K562 (cell line): Measurements from ENCODE around the gene DHRS4L2. TPM values are rescaled to one million over a fixed set of nuclear protein-coding genes. Genes with fewer than 3 reads are reported as not detected.

Experiments used
- ATAC-seq: fragments of 200-7000 bp; cut with Tn5 transposase; 3 replicates; pipeline ENCODE4 v1.9.1; 2020; ENCODE audit warnings: moderate library complexity
- BruUV-seq: library from RNA; stranded (reverse); fragments of 400-500 nt; replicated peaks from 2 replicates; lab custom pipeline; 2021; lab: Mats Ljungman, UMichigan
- CTCF ChIA-PET: fragments of 300-600 bp; formaldehyde crosslinking; extraction: SDS; loops from one replicate; lab custom pipeline; 2021; ENCODE audit warnings: low intra/inter-chr PET ratio; lab: Yijun Ruan, JAX
- POLR2A ChIA-PET: fragments of 300-600, 350-650 bp; sonication (Branson Sonifier 250); formaldehyde crosslinking; extraction: SDS; loops from one replicate; lab custom pipeline; 2021; ENCODE audit warnings: antibody characterized with exemption, inconsistent platforms; lab: Yijun Ruan, JAX
- DNase-seq, 4 experiments: peaks; one replicate each; pipeline versions ENCODE4 v3.0.0 to v3.0.0-alpha.2; 2011 to 2018; ENCODE audit warnings: low spot score in 3 of 4, mixed read lengths in 3 of 4; ENCODE audit errors: extremely low read depth in 1 of 4
- FAIRE-seq: peaks from 2 replicates; lab custom pipeline; 2011; peaks lifted over from hg19 to GRCh38; lab: Jason Lieb, UNC
- H2AFZ ChIP-seq: 2 replicates; pipeline ENCODE4 v1.6.0; 2011; ENCODE audit warnings: low read depth, low read length, control low read depth, inconsistent platforms
- H3K27ac ChIP-seq: fragments of 200-600 bp; 3 replicates; pipeline ENCODE4 v1.8.0; 2011; ENCODE audit warnings: low read depth, mild to moderate bottlenecking, control low read depth, inconsistent platforms, low read length, moderate library complexity, mixed read lengths; ENCODE audit errors: extremely low read depth
- H3K27me3 ChIP-seq, 2 experiments: fragments of 300-600 bp in 1 of 2; 2 replicates in 1 of 2; 3 replicates in 1 of 2; pipeline versions ENCODE4 v1.6.0 to v1.8.0; 2011; ENCODE audit warnings: inconsistent platforms in 2 of 2, low read length in 2 of 2, mild to moderate bottlenecking in 1 of 2, mixed read lengths in 1 of 2, moderate library complexity in 1 of 2; ENCODE audit not compliant: control insufficient read depth in 2 of 2, insufficient read depth in 2 of 2
- H3K36me3 ChIP-seq: fragments of 300-600 bp; 3 replicates; pipeline ENCODE4 v1.8.0; 2011; ENCODE audit warnings: mild to moderate bottlenecking, low read length, inconsistent platforms; ENCODE audit not compliant: control insufficient read depth, insufficient read depth
- H3K4me1 ChIP-seq, 2 experiments: fragments of 200-600 bp in 1 of 2; replicated peaks in 1 of 2; 2 replicates in 1 of 2; 3 replicates in 1 of 2; pipeline versions ENCODE4 v1.5.1 to v1.8.0; 2011; ENCODE audit warnings: inconsistent platforms in 2 of 2, low read length in 2 of 2, mild to moderate bottlenecking in 1 of 2, mixed read lengths in 1 of 2, moderate library complexity in 1 of 2; ENCODE audit not compliant: control insufficient read depth in 2 of 2, insufficient read depth in 2 of 2
- H3K4me2 ChIP-seq: 2 replicates; pipeline ENCODE4 v1.6.1; 2011; ENCODE audit warnings: low read length, control low read depth, inconsistent platforms, mixed read lengths; ENCODE audit not compliant: insufficient read depth
- H3K4me3 ChIP-seq: fragments of 200-600 bp; sonication (generic), shearing (Covaris generic); 2 replicates; pipeline ENCODE4 v1.5.1; 2016; ENCODE audit warnings: control low read depth, inconsistent platforms
- H3K79me2 ChIP-seq: fragments of 200-600 bp; 3 replicates; pipeline ENCODE4 v1.8.0; 2011; ENCODE audit warnings: low read length, inconsistent platforms; ENCODE audit not compliant: control insufficient read depth, insufficient read depth
- H3K9ac ChIP-seq, 2 experiments: 2 replicates each; pipeline versions ENCODE4 v1.6.0 to v1.6.1; 2011; ENCODE audit warnings: low read depth in 2 of 2, low read length in 2 of 2, control low read depth in 1 of 2, inconsistent platforms in 1 of 2, mild to moderate bottlenecking in 1 of 2, mixed read lengths in 1 of 2; ENCODE audit not compliant: insufficient read depth in 1 of 2
- H3K9me1 ChIP-seq: one replicate; pipeline ENCODE4 v1.6.0; 2011; ENCODE audit warnings: inconsistent platforms, mild to moderate bottlenecking, low read length, moderate library complexity; ENCODE audit not compliant: control insufficient read depth, insufficient read depth
- H3K9me3 ChIP-seq: replicated peaks from 2 replicates; pipeline ENCODE4 v1.5.1; 2011; ENCODE audit warnings: low read depth, low read length, inconsistent platforms; ENCODE audit not compliant: control insufficient read depth, insufficient read depth
- H4K20me1 ChIP-seq: replicated peaks from 2 replicates; pipeline ENCODE4 v1.6.1; 2011; ENCODE audit warnings: low read length, inconsistent platforms, mixed read lengths; ENCODE audit not compliant: control insufficient read depth, insufficient read depth
- E2F6 ChIP-seq, 2 experiments: IDR thresholded peaks; 2 replicates each; pipeline ENCODE4 v1.6.1; 2011; ENCODE audit warnings: borderline replicate concordance in 1 of 2, control low read depth in 1 of 2, low read depth in 1 of 2, low read length in 1 of 2, mild to moderate bottlenecking in 1 of 2, mixed read lengths in 1 of 2, moderate library complexity in 1 of 2; ENCODE audit not compliant: insufficient read depth in 1 of 2, insufficient read length in 1 of 2, poor library complexity in 1 of 2, severe bottlenecking in 1 of 2; ENCODE audit errors: extremely low read depth in 1 of 2
- EGR1 ChIP-seq: fragments of 450-650 bp; conservative IDR thresholded peaks from 2 replicates; pipeline ENCODE4 v1.6.1; 2017; ENCODE audit warnings: mild to moderate bottlenecking
- MIER1 ChIP-seq: fragments of 450-650 bp; IDR thresholded peaks from 2 replicates; pipeline ENCODE4 v1.6.1; 2016; ENCODE audit warnings: antibody characterized with exemption, mild to moderate bottlenecking, low read depth
- MYC ChIP-seq, 2 experiments: fragments of 250-450 bp in 1 of 2; sonication (Bioruptor Pico) in 1 of 2; IDR thresholded peaks; 2 replicates each; pipeline versions ENCODE4 v1.5.1 to v1.6.1; 2012 to 2021; ENCODE audit warnings: low read depth in 2 of 2, borderline replicate concordance in 1 of 2, improper control_type of control experiment in 1 of 2, low read length in 1 of 2, mild to moderate bottlenecking in 1 of 2, moderate library complexity in 1 of 2
- TCF7L2 ChIP-seq: fragments of 150-350 bp; IDR thresholded peaks from 2 replicates; pipeline ENCODE4 v1.6.1; 2016; ENCODE audit warnings: low read depth, mild to moderate bottlenecking, low read length, moderate library complexity
- ZKSCAN3 ChIP-seq: fragments of 250-450 bp; sonication (Bioruptor Pico); IDR thresholded peaks from 2 replicates; pipeline ENCODE4 v1.4.0; 2020
- WGBS: fragments of 100-300 bp; shearing (Covaris generic); methylation state at CpG from one replicate; pipeline ENCODE4 v1.1.6; 2016; ENCODE audit warnings: low coverage, mixed read lengths; ENCODE audit not compliant: insufficient coverage; ENCODE audit errors: missing lambda C conversion rate; 5-methylcytosine and 5-hydroxymethylcytosine counted together
- in situ Hi-C: fragments of 300-500 bp; cut with MboI; formaldehyde crosslinking; loops from 4 replicates; pipeline ENCODE4 v1.15.0; 2018; ENCODE audit warnings: inconsistent platforms, mixed read lengths
- intact Hi-C: fragments of 100-400 bp; cut with micrococcal nuclease; formaldehyde crosslinking; loops from 2 replicates; pipeline ENCODE4 v1.14.2; 2022
- polyA plus RNA-seq, 8 experiments: library from polyadenylated mRNA; depleted of rRNA in 4 of 8; stranded (reverse) in 5 of 8; unstranded in 3 of 8; fragments of >200 nt; fragmentation: Nextera tagmentation in 2 of 8; fragmentation: Illumina TruSeq in 1 of 8; extraction: Ambion mirVana in 2 of 8; extraction: Trizol in 1 of 8; gene quantifications; 2 replicates each; pipeline versions ENCODE4 v1.2.1 to v1.2.3, GENCODE V29; 2011 to 2014; ENCODE audit warnings: inconsistent platforms in 1 of 8, missing spikeins in 1 of 8
- total RNA-seq, 7 experiments: library from RNA; depleted of rRNA in 6 of 7; stranded (reverse); fragments of >200 nt in 6 of 7; fragmentation: Illumina TruSeq in 2 of 7; extraction: Trizol in 2 of 7; gene quantifications; 2 replicates each; pipeline versions ENCODE4 v1.2.1 to v1.2.3, GENCODE V29; 2011 to 2021; ENCODE audit warnings: low replicate concordance in 1 of 7
- TF ChIP-seq, protein P1 (sequence below): fragments of 150-350 bp; conservative IDR thresholded peaks from 2 replicates; pipeline ENCODE4 v1.6.1; 2014; ENCODE audit warnings: low read length

Gene DHRS4L2
- total and polyA plus RNA-seq, 9 of the 15 experiments (the other 6 are each of a cell fraction or from before 2014, with no cell fraction given): 2.3 to 13.7 (median 8.1) TPM

DNA sequence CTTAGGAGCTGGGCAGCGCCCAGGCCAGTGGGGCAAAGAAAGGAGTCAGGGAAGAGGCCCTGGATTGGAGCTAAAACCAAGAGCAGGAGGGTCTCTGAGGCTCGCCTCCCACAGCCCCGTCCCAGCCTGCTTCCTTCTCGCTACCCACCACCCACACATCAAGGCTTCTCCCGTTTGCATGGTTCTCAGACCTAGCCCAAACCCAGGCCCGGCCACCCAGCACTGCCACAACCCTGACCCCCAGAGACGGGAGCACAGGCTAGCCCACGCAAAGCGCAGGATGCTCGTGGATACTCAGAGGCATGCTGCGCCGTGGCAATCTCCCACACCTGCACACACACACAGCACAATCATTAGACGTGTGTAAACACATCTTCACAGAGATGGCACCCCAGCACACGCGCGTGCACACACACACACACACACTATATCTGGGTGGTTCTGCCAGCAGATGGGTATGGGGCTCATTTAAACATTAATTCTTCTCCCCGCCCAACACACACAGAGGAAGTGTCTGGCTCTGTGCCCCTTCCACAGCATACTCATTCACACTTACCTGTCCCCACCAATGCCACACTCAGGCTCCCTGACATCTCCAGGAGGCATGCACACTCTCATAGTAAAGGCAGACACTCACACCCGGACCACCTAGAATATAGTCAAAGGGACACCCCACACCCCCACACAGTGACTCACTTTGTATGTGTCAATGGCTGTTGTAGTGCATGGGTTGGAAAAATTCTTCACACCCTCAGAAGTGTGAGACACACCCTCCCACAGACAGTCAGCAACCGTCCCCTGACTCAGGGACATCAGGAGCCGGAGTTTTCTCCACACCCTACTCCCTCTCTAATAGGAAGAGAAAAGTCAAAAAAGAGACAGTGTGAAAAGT lies 64.2 kb downstream of the DHRS4L2 start:
- H3K4me3 ChIP-seq: no peak overlapping the region
- H3K9me1 ChIP-seq: no peaks in the 10 kb centered on the region
- FAIRE-seq: no peak
- no peaks in the 10 kb centered on the region for H3K36me3 ChIP-seq
- no peak overlapping the region for H2AFZ ChIP-seq
- POLR2A ChIA-PET: interaction anchor here (0.6 to 1.1 kb wide), 2 partner anchors 62 to 238 kb away, joined by 3 read pairs; no protein-coding TSS in a partner anchor
- no TSS peak for BruUV-seq
- TF ChIP-seq MIER1 (peak; percentile 17; the same call in 1 of the 2 replicates), MYC (IDR thresholded peaks at IDR 0.05; ENCODE audit: low read depth, low read length) (no peak), MYC (CRISPR knock-in tag; IDR thresholded peaks at IDR 0.05; ENCODE audit: borderline replicate concordance, low read depth) (no peak), EGR1 (peak; percentile 49), ZKSCAN3 (CRISPR knock-in tag) (no peak), TCF7L2 (no peak), E2F6 (IDR thresholded peaks at IDR 0.05; ENCODE audit: borderline replicate concordance in 1 of 2, extremely low read depth in 1 of 2, insufficient read depth in 1 of 2, insufficient read length in 1 of 2, low read depth in 1 of 2, low read length in 1 of 2, poor library complexity in 1 of 2, severe bottlenecking in 1 of 2) (no peak)
- TF ChIP-seq, protein P1, sequence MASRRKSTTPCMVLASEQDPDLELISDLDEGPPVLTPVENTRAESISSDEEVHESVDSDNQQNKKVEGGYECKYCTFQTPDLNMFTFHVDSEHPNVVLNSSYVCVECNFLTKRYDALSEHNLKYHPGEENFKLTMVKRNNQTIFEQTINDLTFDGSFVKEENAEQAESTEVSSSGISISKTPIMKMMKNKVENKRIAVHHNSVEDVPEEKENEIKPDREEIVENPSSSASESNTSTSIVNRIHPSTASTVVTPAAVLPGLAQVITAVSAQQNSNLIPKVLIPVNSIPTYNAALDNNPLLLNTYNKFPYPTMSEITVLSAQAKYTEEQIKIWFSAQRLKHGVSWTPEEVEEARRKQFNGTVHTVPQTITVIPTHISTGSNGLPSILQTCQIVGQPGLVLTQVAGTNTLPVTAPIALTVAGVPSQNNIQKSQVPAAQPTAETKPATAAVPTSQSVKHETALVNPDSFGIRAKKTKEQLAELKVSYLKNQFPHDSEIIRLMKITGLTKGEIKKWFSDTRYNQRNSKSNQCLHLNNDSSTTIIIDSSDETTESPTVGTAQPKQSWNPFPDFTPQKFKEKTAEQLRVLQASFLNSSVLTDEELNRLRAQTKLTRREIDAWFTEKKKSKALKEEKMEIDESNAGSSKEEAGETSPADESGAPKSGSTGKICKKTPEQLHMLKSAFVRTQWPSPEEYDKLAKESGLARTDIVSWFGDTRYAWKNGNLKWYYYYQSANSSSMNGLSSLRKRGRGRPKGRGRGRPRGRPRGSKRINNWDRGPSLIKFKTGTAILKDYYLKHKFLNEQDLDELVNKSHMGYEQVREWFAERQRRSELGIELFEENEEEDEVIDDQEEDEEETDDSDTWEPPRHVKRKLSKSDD: no peak
- H3K27ac ChIP-seq: no peak overlapping the region
- in situ Hi-C loops (loop anchor here (10.0 kb wide), 1 partner anchor 382 kb away; no protein-coding TSS in a partner anchor), intact Hi-C loops (no loop called here)
- H4K20me1 ChIP-seq: peaks cover 4% of the 10 kb centered on the region
- peaks cover 0 to 25% of the 10 kb centered on the region in 2 experiments; a peak in 2 of 5 replicates for H3K27me3 ChIP-seq
- H3K9me3 ChIP-seq: no peaks in the 10 kb centered on the region
- CTCF ChIA-PET: no interaction called here
- peaks cover 9 to 23% of the 10 kb centered on the region in 2 experiments; a peak in 3 of 5 replicates for H3K4me1 ChIP-seq
- peak overlapping the region; percentile 11; the same call in 1 of the 2 replicates for H3K4me2 ChIP-seq
- DNase-seq: peak in 1 of 4 experiments; percentile 15
- WGBS: 28% methylated on average over 14 of the region's 20 CpGs
- H3K9ac ChIP-seq: peak overlapping the region in 1 of 2 experiments; percentile 40; a peak in 1 of 4 replicates
- H3K79me2 ChIP-seq: no peaks in the 10 kb centered on the region
- ATAC-seq: no peak
